ENCODE data around the gene TRIM28.

TRIM28 gene

DNA sequence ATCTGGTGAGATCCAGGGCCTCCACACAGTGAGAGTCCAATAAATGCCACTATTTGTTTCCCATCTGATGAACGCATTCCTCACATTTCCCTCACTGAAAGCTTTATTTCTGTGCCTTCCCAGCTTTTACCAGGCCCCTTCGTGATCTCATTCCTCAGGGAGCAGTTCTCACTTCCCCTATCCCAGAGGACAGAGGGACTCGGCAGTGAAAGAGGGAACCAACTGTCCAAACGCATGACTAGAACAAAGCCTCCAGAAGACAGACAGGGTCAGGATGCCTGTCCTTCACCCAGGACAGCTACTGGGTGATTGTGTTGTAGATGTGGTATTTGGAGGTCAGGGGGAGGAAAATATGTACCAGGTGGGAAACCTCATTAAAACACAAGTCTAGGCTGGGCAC lies 22.2 kb upstream of the TRIM28 start:
- TF ChIP-seq, protein P1, sequence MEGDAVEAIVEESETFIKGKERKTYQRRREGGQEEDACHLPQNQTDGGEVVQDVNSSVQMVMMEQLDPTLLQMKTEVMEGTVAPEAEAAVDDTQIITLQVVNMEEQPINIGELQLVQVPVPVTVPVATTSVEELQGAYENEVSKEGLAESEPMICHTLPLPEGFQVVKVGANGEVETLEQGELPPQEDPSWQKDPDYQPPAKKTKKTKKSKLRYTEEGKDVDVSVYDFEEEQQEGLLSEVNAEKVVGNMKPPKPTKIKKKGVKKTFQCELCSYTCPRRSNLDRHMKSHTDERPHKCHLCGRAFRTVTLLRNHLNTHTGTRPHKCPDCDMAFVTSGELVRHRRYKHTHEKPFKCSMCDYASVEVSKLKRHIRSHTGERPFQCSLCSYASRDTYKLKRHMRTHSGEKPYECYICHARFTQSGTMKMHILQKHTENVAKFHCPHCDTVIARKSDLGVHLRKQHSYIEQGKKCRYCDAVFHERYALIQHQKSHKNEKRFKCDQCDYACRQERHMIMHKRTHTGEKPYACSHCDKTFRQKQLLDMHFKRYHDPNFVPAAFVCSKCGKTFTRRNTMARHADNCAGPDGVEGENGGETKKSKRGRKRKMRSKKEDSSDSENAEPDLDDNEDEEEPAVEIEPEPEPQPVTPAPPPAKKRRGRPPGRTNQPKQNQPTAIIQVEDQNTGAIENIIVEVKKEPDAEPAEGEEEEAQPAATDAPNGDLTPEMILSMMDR (IDR thresholded peaks at IDR 0.05; ENCODE audit: insufficient read depth, missing control alignments): no peak
- no peak for FAIRE-seq

DNA sequence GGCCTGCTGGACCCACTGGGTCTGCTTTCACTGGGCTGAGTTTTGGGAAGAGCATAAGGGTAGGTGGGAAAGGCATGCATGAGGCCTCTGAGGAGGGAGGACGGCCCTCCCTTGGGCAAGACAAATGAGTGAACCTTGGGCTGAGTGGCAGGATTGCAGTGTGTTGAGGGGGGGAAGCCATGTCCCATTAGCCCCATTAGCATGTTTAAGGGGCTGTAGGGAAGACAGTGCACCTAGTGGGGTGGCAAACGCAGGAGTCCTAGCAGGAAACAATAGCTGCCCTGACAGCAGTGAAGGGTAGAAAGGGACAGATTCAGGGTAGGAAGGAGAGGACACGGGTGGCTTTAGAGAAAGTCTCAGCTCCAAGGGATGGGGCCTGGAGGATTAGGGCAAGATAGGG lies 21.2 kb upstream of the TRIM28 start:
- FAIRE-seq (no peak), DNase-seq (ENCODE audit: insufficient read length, low spot score) (no peak)
- TF ChIP-seq, protein P1 (IDR thresholded peaks at IDR 0.05; ENCODE audit: insufficient read depth, missing control alignments): no peak

More for the DNA sequence above, 22.2 kb upstream of the TRIM28 start:
- DNase-seq (ENCODE audit: insufficient read length, low spot score): no peak

DNA sequence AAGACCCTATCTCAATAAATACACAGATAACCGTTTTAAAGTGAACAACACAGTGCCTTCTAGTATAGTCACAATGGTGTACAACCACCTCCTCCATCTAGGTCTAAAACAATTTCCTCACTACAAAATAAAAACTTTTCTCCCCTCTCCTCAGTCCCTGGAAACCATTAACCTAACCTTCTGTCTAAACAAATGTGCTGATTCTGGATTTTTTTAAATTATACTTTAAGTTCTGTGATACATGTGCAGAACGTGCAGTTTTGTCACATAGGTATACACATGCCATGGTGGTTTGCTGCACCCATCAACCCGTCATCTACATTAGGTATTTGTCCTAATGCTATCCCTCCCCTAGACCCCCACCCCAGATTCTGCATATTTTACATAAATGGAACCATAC lies 14.5 kb upstream of the TRIM28 start:
- TF ChIP-seq, protein P1 (IDR thresholded peaks at IDR 0.05; ENCODE audit: insufficient read depth, missing control alignments): no peak
- DNase-seq (ENCODE audit: insufficient read length, low spot score) (no peak), FAIRE-seq (no peak)

DNA sequence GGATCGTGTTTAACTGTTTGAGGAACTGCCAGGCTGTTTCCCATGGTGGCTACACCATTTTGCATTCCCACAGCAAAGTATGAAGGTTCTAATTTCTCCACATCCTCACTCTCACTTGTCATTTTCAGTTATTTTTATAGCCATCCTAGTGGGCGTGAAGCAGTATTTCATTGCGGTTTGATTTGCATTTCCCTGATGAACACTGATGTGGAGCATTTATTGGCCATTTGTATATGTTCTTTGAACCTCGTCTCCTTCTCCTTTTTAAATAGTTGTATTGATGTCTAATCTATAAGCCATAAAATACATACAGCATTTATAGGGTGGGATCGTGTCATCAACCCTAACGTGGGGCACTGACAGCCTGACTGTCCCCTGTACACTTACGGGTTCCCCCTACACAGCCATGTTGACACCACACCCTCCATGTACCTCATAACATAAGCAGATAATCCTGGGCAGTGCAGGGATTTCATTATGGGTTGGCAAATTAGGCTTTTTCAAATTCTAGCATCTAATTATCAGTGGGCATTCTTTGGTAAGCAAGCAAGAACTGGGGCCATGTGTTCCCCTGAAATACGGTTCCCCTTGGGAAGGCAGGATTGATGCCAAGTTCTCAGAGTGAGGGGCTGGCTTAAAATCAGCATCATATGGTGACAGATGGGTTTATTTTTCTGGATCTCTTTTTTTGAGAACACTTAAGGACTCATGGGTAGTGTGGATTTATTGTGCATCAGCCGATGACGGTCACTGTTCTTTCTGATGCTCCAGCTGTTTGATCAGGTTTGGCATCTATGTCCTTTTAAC lies 12.6 kb upstream of the TRIM28 start:
- no peak for FAIRE-seq
- TF ChIP-seq, protein P1 (IDR thresholded peaks at IDR 0.05; ENCODE audit: insufficient read depth, missing control alignments): no peak

DNA sequence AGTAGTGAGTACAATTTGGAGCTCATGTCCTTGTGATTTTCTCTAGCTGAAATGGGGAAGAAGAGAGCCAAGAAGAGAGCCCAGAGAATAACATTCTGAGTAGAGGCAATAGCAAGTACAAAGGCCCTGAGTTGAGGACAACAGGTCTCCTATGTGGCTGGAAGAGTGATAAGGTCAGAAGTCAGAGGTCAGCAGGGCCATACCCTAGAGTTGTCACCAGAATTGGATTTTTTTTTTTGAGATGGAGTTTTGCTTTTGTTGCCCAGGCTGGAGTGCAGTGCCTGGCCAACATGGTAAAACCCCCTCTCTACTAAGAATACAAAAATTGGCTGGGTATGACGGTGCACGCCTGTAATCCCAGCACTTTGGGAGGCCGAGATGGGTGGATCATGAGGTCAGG lies 8.0 kb upstream of the TRIM28 start:
- FAIRE-seq (no peak), DNase-seq (ENCODE audit: insufficient read length, low spot score) (no peak)
- TF ChIP-seq, protein P1 (IDR thresholded peaks at IDR 0.05; ENCODE audit: insufficient read depth, missing control alignments): no peak

More for the DNA sequence above, 12.6 kb upstream of the TRIM28 start:
- DNase-seq (ENCODE audit: insufficient read length, low spot score): no peak

DNA sequence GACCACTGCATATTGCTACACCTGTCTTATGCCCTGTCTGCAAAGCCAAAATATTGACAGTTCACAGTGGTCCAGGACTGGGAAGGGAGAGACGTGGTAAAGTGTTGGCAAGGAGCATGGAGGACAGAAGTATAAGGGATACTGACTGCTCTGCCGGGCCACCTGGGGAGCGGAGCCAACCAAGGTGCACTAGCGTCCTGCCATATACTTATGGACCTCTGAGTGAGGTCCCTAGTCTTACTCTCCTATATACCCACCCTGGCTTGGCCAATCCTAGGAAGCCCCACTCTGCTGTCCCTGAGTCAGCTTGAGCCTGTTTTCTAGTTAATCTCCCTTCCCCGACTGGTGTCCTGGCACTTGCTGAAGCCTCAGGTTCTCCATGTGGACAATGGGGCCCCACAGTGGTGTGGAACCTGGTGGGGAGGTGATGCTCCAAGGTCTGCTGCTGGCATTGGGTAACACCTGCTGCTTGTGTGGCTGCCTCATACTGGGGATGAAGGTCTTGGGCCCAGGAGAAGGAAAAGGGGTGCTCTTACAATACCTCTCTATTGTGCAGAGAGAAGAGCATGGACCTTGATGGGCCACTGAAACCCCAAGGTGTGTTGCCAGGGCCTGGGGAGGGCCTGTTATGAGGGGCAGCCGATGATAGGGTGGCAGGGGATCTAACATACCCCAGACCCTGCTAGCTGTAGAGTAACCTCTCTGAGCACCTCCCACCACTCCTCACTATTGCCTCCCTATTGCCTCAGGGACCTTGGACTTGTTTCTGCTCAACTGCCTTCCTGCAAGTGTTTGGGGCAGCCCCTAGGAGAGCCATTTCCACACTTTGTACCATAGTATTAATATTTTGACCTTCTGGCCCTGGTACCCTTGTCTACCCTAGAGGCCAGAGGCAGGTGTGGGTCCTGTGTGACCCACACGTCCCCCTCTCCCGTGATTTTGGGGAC lies 6.7 kb upstream of the TRIM28 start:
- DNase-seq (ENCODE audit: insufficient read length, low spot score) (no peak), FAIRE-seq (no peak)
- TF ChIP-seq, protein P1 (IDR thresholded peaks at IDR 0.05; ENCODE audit: insufficient read depth, missing control alignments): no peak

Measured in D721Med (cell line).